Cardiac ventricle fibroblast (primary cell): Measurements from ENCODE around the gene KCNB1. TPM values are rescaled to one million over a fixed set of nuclear protein-coding genes. Genes with fewer than 3 reads are reported as not detected.

ENCODE experiments used
- total RNA-seq: library from RNA; depleted of rRNA; stranded (reverse); fragments of >200 nt; gene quantifications from 2 replicates; pipeline ENCODE4 v1.2.3, GENCODE V29; 2015

KCNB1 gene
- 0.73 and 0.94 TPM in 2 replicates for total RNA-seq

GRCh38 chr20:49482621-49483017 lies at the start of gene KCNB1:
KCNB1 (minus strand) TSS chr20:49482668; CDS start chr20:49482480, 188 bp downstream.

Other genes starting within 250 kb of the KCNB1 start
- 29.8 and 34.6 TPM in 2 replicates for gene ZNFX1, start 204.6 kb downstream of the KCNB1 start, total RNA-seq
- gene PTGIS, start 85.5 kb upstream of the KCNB1 start, total RNA-seq, result 33.8 and 35.1 TPM in 2 replicates
- gene B4GALT5, start 231.2 kb upstream of the KCNB1 start, total RNA-seq, result 19.5 and 20.5 TPM in 2 replicates